GM12878 (cell line): ENCODE measurements around the gene GRM7.

ENCODE experiments used
- CTCF ChIP-seq, 3 experiments: IDR thresholded peaks in 2 of 3; conservative IDR thresholded peaks in 1 of 3; 2 replicates each; pipeline ENCODE4 v1.5.1; 2011; ENCODE audit warnings: low read depth in 3 of 3, low read length in 3 of 3, mild to moderate bottlenecking in 3 of 3, control low read depth in 2 of 3, moderate library complexity in 2 of 3, inconsistent platforms in 1 of 3, mixed read lengths in 1 of 3; ENCODE audit not compliant: control insufficient read depth in 2 of 3, insufficient read depth in 1 of 3; ENCODE audit errors: extremely low read depth in 1 of 3
- JUND ChIP-seq: IDR thresholded peaks from 2 replicates; pipeline ENCODE4 v1.6.1; 2012; ENCODE audit warnings: low read depth, mild to moderate bottlenecking, low read length, improper control_type of control experiment, moderate library complexity
- MLLT1 ChIP-seq: fragments of 450-650 bp; IDR thresholded peaks from 2 replicates; pipeline ENCODE4 v1.6.1; 2016; ENCODE audit warnings: mild to moderate bottlenecking
- MXI1 ChIP-seq: fragments of 150-350 bp; IDR thresholded peaks from 2 replicates; pipeline ENCODE4 v1.6.1; 2011; ENCODE audit warnings: low read depth, mild to moderate bottlenecking, inconsistent platforms, low read length, improper control_type of control experiment
- NFYB ChIP-seq: IDR thresholded peaks from 2 replicates; pipeline ENCODE4 v1.6.1; 2011; ENCODE audit warnings: low read depth, mild to moderate bottlenecking, low read length, improper control_type of control experiment, moderate library complexity; ENCODE audit not compliant: insufficient read depth
- POLR2A ChIP-seq: IDR thresholded peaks from 2 replicates; pipeline ENCODE4 v1.6.1; 2011; ENCODE audit warnings: low read depth, mild to moderate bottlenecking, low read length
- RFX5 ChIP-seq: IDR thresholded peaks from 2 replicates; pipeline ENCODE4 v1.6.1; 2011; ENCODE audit warnings: low read depth, low read length, improper control_type of control experiment
- STAT1 ChIP-seq: fragments of 450-650 bp; conservative IDR thresholded peaks from 2 replicates; pipeline ENCODE4 v1.6.1; 2014; ENCODE audit warnings: antibody characterized with exemption, mild to moderate bottlenecking
- ZBTB33 ChIP-seq: fragments of 450-650 bp; IDR thresholded peaks from 2 replicates; pipeline ENCODE4 v1.6.1; 2017; ENCODE audit warnings: mild to moderate bottlenecking
- ZNF622 ChIP-seq: fragments of 450-650 bp; IDR thresholded peaks from 2 replicates; pipeline ENCODE4 v1.6.1; 2017; ENCODE audit warnings: mild to moderate bottlenecking, inconsistent platforms

- TF ChIP-seq CTCF (IDR thresholded peaks at IDR 0.05 in 2 of 3, conservative IDR thresholded peaks at IDR 0.05 in 1 of 3; ENCODE audit: control insufficient read depth in 2 of 3, extremely low read depth in 1 of 3, insufficient read depth in 1 of 3, low read depth in 3 of 3, low read length in 3 of 3), result no peak
- no peak for TF ChIP-seq NFYB
- TF ChIP-seq JUND, result no peak
- no peak for TF ChIP-seq MLLT1
- TF ChIP-seq RFX5, result no peak
- no peak for TF ChIP-seq STAT1
- no peak for TF ChIP-seq MXI1
- no peak for TF ChIP-seq POLR2A
- no peak for TF ChIP-seq ZBTB33
- no peak for TF ChIP-seq ZNF622
These were observed 675.6 kb downstream of the GRM7 start for GRCh38 chr3:7536510-7536909.
